Endothelial cell of umbilical vein (primary cell): ENCODE results near the gene HMG20A. TPM values are rescaled to one million over a fixed set of nuclear protein-coding genes. Genes with fewer than 3 reads are reported as not detected.

Experiments used
- BruUV-seq: library from RNA; stranded (reverse); fragments of 400-500 nt; replicated peaks from 2 replicates; lab custom pipeline; 2021; lab: Mats Ljungman, UMichigan
- CTCF ChIA-PET: fragments of 300-600, 350-600 bp; sonication (Branson Sonifier 250); formaldehyde crosslinking; loops from one replicate; lab custom pipeline; 2021; ENCODE audit warnings: antibody characterized with exemption, inconsistent platforms; lab: Charles Lee
- POLR2A ChIA-PET: fragments of 300-600, 350-600 bp; sonication (Branson Sonifier 250); formaldehyde crosslinking; loops from one replicate; lab custom pipeline; 2021; ENCODE audit warnings: antibody characterized with exemption, inconsistent platforms; lab: Charles Lee
- DNase-seq: peaks from one replicate; pipeline ENCODE4 v3.0.0-alpha.2; 2011; ENCODE audit warnings: low read depth, low spot score
- FAIRE-seq: peaks from 2 replicates; lab custom pipeline; 2011; peaks lifted over from hg19 to GRCh38; lab: Jason Lieb, UNC
- H2AFZ ChIP-seq: 2 replicates; pipeline ENCODE4 v1.6.0; 2012; ENCODE audit warnings: low read depth, low read length, control low read depth, inconsistent platforms
- H3K27ac ChIP-seq: 2 replicates; pipeline ENCODE4 v1.5.1; 2011; ENCODE audit warnings: low read depth, mild to moderate bottlenecking, control low read depth, low read length, moderate library complexity; ENCODE audit not compliant: insufficient read depth
- H3K27me3 ChIP-seq, 2 experiments: 2 replicates each; pipeline versions ENCODE4 v1.6.0 to v1.6.1; 2011; ENCODE audit warnings: low read length in 2 of 2, mixed read lengths in 1 of 2; ENCODE audit not compliant: control insufficient read depth in 2 of 2, insufficient read depth in 2 of 2
- H3K36me3 ChIP-seq, 2 experiments: 2 replicates in 1 of 2; 3 replicates in 1 of 2; pipeline ENCODE4 v1.5.1; 2011; ENCODE audit warnings: low read length in 2 of 2, mild to moderate bottlenecking in 1 of 2, moderate library complexity in 1 of 2; ENCODE audit not compliant: control insufficient read depth in 2 of 2, insufficient read depth in 2 of 2; ENCODE audit errors: extremely low read depth in 1 of 2
- H3K4me1 ChIP-seq: 3 replicates; pipeline ENCODE4 v1.5.1; 2011; ENCODE audit warnings: mild to moderate bottlenecking, low read length; ENCODE audit not compliant: control insufficient read depth, insufficient read depth; ENCODE audit errors: extremely low read depth
- H3K4me2 ChIP-seq: 2 replicates; pipeline ENCODE4 v1.6.1; 2011; ENCODE audit warnings: low read length, control low read depth, mixed read lengths; ENCODE audit not compliant: insufficient read depth
- H3K4me3 ChIP-seq, 3 experiments: fragments of 200-600 bp in 1 of 3; sonication (generic), shearing (Covaris generic) in 1 of 3; replicated peaks in 1 of 3; 2 replicates each; pipeline ENCODE4 v1.5.1; 2011 to 2016; ENCODE audit warnings: control low read depth in 3 of 3, low read length in 3 of 3, mild to moderate bottlenecking in 2 of 3, inconsistent platforms in 1 of 3, low read depth in 1 of 3, moderate library complexity in 1 of 3; ENCODE audit not compliant: insufficient read depth in 1 of 3
- H3K79me2 ChIP-seq: 2 replicates; pipeline ENCODE4 v1.6.0; 2012; ENCODE audit warnings: low read length, inconsistent platforms; ENCODE audit not compliant: control insufficient read depth, insufficient read depth
- H3K9ac ChIP-seq: replicated peaks from 2 replicates; pipeline ENCODE3; 2011; ENCODE audit warnings: low read length, control low read depth; ENCODE audit not compliant: insufficient read depth; ENCODE audit errors: extremely low read depth
- H3K9me1 ChIP-seq: replicated peaks from 3 replicates; pipeline ENCODE4 v1.6.0; 2011; ENCODE audit warnings: mild to moderate bottlenecking, low read length; ENCODE audit not compliant: control insufficient read depth, insufficient read depth; ENCODE audit errors: extremely low read depth
- H3K9me3 ChIP-seq: replicated peaks from 2 replicates; pipeline ENCODE4 v1.5.1; 2012; ENCODE audit warnings: low read length, inconsistent platforms; ENCODE audit not compliant: control insufficient read depth, insufficient read depth
- H4K20me1 ChIP-seq: replicated peaks from 2 replicates; pipeline ENCODE3; 2011; ENCODE audit warnings: mild to moderate bottlenecking, low read length; ENCODE audit not compliant: control insufficient read depth, insufficient read depth; ENCODE audit errors: extremely low read depth
- EZH2 ChIP-seq: IDR thresholded peaks from 2 replicates; pipeline ENCODE4 v1.6.1; 2012; ENCODE audit warnings: borderline replicate concordance, low read depth, mild to moderate bottlenecking, moderate library complexity, low read length, inconsistent platforms; ENCODE audit not compliant: severe bottlenecking
- FOS ChIP-seq: IDR thresholded peaks from 2 replicates; pipeline ENCODE4 v1.6.1; 2011; ENCODE audit warnings: mild to moderate bottlenecking, low read length, moderate library complexity, borderline replicate concordance; ENCODE audit not compliant: insufficient read depth
- GATA2 ChIP-seq: IDR thresholded peaks from 2 replicates; pipeline ENCODE4 v1.7.0; 2011; ENCODE audit warnings: low read depth, mild to moderate bottlenecking, moderate library complexity, mixed read lengths, low read length; ENCODE audit not compliant: insufficient read length, insufficient read depth
- JUN ChIP-seq: IDR thresholded peaks from 2 replicates; pipeline ENCODE4 v1.6.1; 2011; ENCODE audit warnings: borderline replicate concordance, low read depth; ENCODE audit not compliant: insufficient read length, insufficient read depth
- MYC ChIP-seq: IDR thresholded peaks from one replicate; pipeline ENCODE4 v1.6.1; 2011; ENCODE audit warnings: mild to moderate bottlenecking, low read depth, low read length
- POLR2A ChIP-seq: IDR thresholded peaks from 2 replicates; pipeline ENCODE4 v1.6.1; 2012; ENCODE audit warnings: low read depth, mild to moderate bottlenecking, control low read depth, low read length
- POLR2AphosphoS5 ChIP-seq: IDR thresholded peaks from 2 replicates; pipeline ENCODE4 v1.6.1; 2012; ENCODE audit warnings: low read depth, mild to moderate bottlenecking, control low read depth, low read length, moderate library complexity; ENCODE audit not compliant: insufficient read depth
- dilution Hi-C: fragments of 300-500 bp; cut with MboI; formaldehyde crosslinking; loops from one replicate; pipeline ENCODE4 v1.15.0; 2019; ENCODE audit warnings: low sequenced_read_pairs; ENCODE audit not compliant: extremely low pct_ligation_motif_present
- intact Hi-C: fragments of 100-400 bp; cut with micrococcal nuclease; formaldehyde crosslinking; loops from one replicate; pipeline ENCODE4 v1.10.0; 2022
- polyA plus RNA-seq, 4 experiments: library from polyadenylated mRNA; depleted of rRNA in 3 of 4; stranded (reverse) in 3 of 4; unstranded in 1 of 4; fragments of >200 nt; gene quantifications; 2 replicates each; pipeline versions ENCODE4 v1.2.1 to v1.2.3, GENCODE V29; 2011 to 2012; ENCODE audit warnings: missing spikeins in 1 of 4
- total RNA-seq: library from RNA; stranded (reverse); gene quantifications from 2 replicates; pipeline ENCODE4 v1.2.3, GENCODE V29; 2021
- TF ChIP-seq, protein P1 (sequence below): IDR thresholded peaks from 2 replicates; pipeline ENCODE4 v1.6.1; 2011; ENCODE audit not compliant: insufficient read depth, insufficient read length
- TF ChIP-seq, protein P2 (sequence below), 2 donors: IDR thresholded peaks; 1 replicate in 1 of 2; 2 replicates in 1 of 2; pipeline ENCODE4 v1.5.1; 2011; ENCODE audit warnings: low read length in 2 of 2, mild to moderate bottlenecking in 2 of 2, moderate library complexity in 2 of 2, control low read depth in 1 of 2, inconsistent platforms in 1 of 2, low read depth in 1 of 2; ENCODE audit not compliant: insufficient read depth in 1 of 2; ENCODE audit errors: extremely low read depth in 1 of 2

HMG20A gene
- total and polyA plus RNA-seq, 2 donors (not counting 3 experiments of a cell fraction or from before 2014, with no cell fraction given), result 35.8 to 44.0 TPM

DNA sequence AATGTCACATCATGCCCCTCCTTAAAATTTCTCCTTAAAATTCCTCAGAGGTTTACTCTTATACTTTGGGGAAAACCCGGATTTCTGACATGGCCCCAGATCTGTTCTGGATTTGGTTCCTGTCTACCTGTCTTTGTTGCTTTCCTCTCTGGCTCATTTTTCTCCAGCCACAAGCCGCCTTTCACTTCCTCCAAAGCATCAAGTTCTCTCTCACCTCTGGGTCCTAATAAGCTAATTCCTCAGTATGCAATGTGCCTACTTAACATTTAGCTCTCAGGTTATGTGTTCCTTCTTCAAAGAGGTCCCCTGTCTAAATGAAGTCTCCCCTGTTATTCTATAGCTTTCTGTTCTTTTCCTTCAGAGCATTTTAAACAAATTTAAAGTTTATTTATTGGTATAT is 16.1 kb downstream of the HMG20A start:
- Histone ChIP-seq H3K4me3 (no peak overlapping the region), H3K9me3 (no peaks in the 10 kb centered on the region), H3K27me3 (no peaks in the 10 kb centered on the region), H4K20me1 (no peaks in the 10 kb centered on the region), H3K4me1 (no peaks in the 10 kb centered on the region), H3K4me2 (no peak overlapping the region), H3K79me2 (peaks cover 8% of the 10 kb centered on the region), H2AFZ (no peak overlapping the region), H3K9ac (no peak overlapping the region), H3K27ac (no peak overlapping the region), H3K9me1 (no peaks in the 10 kb centered on the region), H3K36me3 (no peaks in the 10 kb centered on the region)
- ChIA-PET CTCF (interaction anchor here (1.8 kb wide), 1 partner anchor 10 kb away, joined by 4 read pairs; no protein-coding TSS in a partner anchor), POLR2A (no interaction called here)
- no peak for FAIRE-seq
- dilution Hi-C loops, result no loop called here
- no peak for DNase-seq
- TF ChIP-seq FOS (no peak), EZH2 (no peak), POLR2A (no peak), GATA2 (no peak), MYC (no peak), POLR2AphosphoS5 (no peak), JUN (no peak)
- TF ChIP-seq, protein P1, sequence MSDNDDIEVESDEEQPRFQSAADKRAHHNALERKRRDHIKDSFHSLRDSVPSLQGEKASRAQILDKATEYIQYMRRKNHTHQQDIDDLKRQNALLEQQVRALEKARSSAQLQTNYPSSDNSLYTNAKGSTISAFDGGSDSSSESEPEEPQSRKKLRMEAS, result no peak
- TF ChIP-seq, protein P2, sequence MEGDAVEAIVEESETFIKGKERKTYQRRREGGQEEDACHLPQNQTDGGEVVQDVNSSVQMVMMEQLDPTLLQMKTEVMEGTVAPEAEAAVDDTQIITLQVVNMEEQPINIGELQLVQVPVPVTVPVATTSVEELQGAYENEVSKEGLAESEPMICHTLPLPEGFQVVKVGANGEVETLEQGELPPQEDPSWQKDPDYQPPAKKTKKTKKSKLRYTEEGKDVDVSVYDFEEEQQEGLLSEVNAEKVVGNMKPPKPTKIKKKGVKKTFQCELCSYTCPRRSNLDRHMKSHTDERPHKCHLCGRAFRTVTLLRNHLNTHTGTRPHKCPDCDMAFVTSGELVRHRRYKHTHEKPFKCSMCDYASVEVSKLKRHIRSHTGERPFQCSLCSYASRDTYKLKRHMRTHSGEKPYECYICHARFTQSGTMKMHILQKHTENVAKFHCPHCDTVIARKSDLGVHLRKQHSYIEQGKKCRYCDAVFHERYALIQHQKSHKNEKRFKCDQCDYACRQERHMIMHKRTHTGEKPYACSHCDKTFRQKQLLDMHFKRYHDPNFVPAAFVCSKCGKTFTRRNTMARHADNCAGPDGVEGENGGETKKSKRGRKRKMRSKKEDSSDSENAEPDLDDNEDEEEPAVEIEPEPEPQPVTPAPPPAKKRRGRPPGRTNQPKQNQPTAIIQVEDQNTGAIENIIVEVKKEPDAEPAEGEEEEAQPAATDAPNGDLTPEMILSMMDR (IDR thresholded peaks at IDR 0.05; ENCODE audit: extremely low read depth in 1 of 2, insufficient read depth in 1 of 2, low read depth in 1 of 2, low read length in 2 of 2), result no peak
- no TSS peak for BruUV-seq
- intact Hi-C loops, result no loop called here
